T-helper 22 cell (primary cell): ENCODE results near the gene BPHL.
"Not testable (repeated sequence)": the region's sequence is repeated elsewhere in the genome, so short reads cannot be mapped to it uniquely, and the experiment has no call there.

Experiments
- DNase-seq: peaks from one replicate; pipeline ENCODE4 v3.0.0-alpha.2; 2020; ENCODE audit warnings: low read depth

The BPHL gene

GRCh38 chr6:3122823-3123182, 4.3 kb downstream of the BPHL start:
- DNase-seq, result no peak

- DNase-seq, result no peak
These were observed 6.2 kb downstream of the BPHL start for GRCh38 chr6:3124667-3125066.

GRCh38 chr6:3125815-3126214, 7.3 kb downstream of the BPHL start:
- no peak for DNase-seq

GRCh38 chr6:3128356-3129108, 10.0 kb downstream of the BPHL start:
- DNase-seq, result no peak

GRCh38 chr6:3131695-3132094, 13.2 kb downstream of the BPHL start:
- no peak for DNase-seq

- no peak for DNase-seq
These were observed 15.0 kb downstream of the BPHL start for GRCh38 chr6:3133515-3133914.

- DNase-seq, result no peak
These were observed 17.3 kb downstream of the BPHL start for GRCh38 chr6:3135668-3136291.

GRCh38 chr6:3136292-3137011, 17.9 kb downstream of the BPHL start:
- no peak for DNase-seq

GRCh38 chr6:3137057-3137777, 18.7 kb downstream of the BPHL start:
- DNase-seq, result no peak

- not testable (repeated sequence) for DNase-seq
These were observed 19.4 kb downstream of the BPHL start for GRCh38 chr6:3137873-3138272.

GRCh38 chr6:3138341-3138740, 19.8 kb downstream of the BPHL start:
- no peak for DNase-seq

- DNase-seq, result no peak
These were observed 20.8 kb downstream of the BPHL start for GRCh38 chr6:3139090-3139903.

GRCh38 chr6:3140201-3140600, 21.7 kb downstream of the BPHL start:
- no peak for DNase-seq

- DNase-seq, result no peak
These were observed 24.0 kb downstream of the BPHL start for GRCh38 chr6:3142536-3142935.

- DNase-seq, result no peak
These were observed 24.6 kb downstream of the BPHL start for GRCh38 chr6:3143158-3143557.

GRCh38 chr6:3144571-3144970, 26.1 kb downstream of the BPHL start:
- DNase-seq, result no peak

GRCh38 chr6:3147914-3148757, 29.6 kb downstream of the BPHL start:
- DNase-seq, result no peak

GRCh38 chr6:3151691-3152090, 33.2 kb downstream of the BPHL start:
- no peak for DNase-seq

GRCh38 chr6:3152689-3153088, 34.2 kb downstream of the BPHL start:
- DNase-seq, result no peak

GRCh38 chr6:3155416-3155815, 36.9 kb downstream of the BPHL start:
- not testable (repeated sequence) for DNase-seq
